Esophagus squamous epithelium (tissue), 5 donors: ENCODE results near the gene TBXAS1. TPM values are rescaled to one million over a fixed set of nuclear protein-coding genes. Genes with fewer than 3 reads are reported as not detected.
"Not testable (repeated sequence)": the region's sequence is repeated elsewhere in the genome, so short reads cannot be mapped to it uniquely, and the experiment has no call there.

Source experiments
- DNase-seq: peaks from one replicate; lab custom pipeline; 2025; lab: John Stamatoyannopoulos, UW
- H3K27ac ChIP-seq, 4 donors: fragments of 200-600 bp; sonication (generic); one replicate each; pipeline ENCODE4 v1.5.1; 2016 to 2019; ENCODE audit warnings: mild to moderate bottlenecking in 1 of 4
- H3K27me3 ChIP-seq, 4 donors: fragments of 200-600 bp; sonication (generic); 1 replicate in 3 of 4; 2 replicates in 1 of 4; pipeline versions ENCODE4 v1.5.1 to v1.6.0; 2017 to 2021; ENCODE audit warnings: antibody characterized with exemption in 1 of 4
- H3K36me3 ChIP-seq, 3 donors: fragments of 200-600 bp; sonication (generic); one replicate each; pipeline ENCODE4 v1.5.1; 2016 to 2019
- H3K4me1 ChIP-seq, 3 donors: fragments of 200-600 bp; sonication (generic); one replicate each; pipeline ENCODE4 v1.5.1; 2017 to 2019
- H3K4me3 ChIP-seq, 4 donors: fragments of 200-600 bp; sonication (generic); 1 replicate in 3 of 4; 2 replicates in 1 of 4; pipeline ENCODE4 v1.5.1; 2016 to 2019; ENCODE audit warnings: mild to moderate bottlenecking in 2 of 4, moderate library complexity in 1 of 4
- H3K9me3 ChIP-seq, 3 donors: fragments of 200-600 bp; sonication (generic); one replicate each; pipeline ENCODE4 v1.5.1; 2016 to 2019
- CTCF ChIP-seq, 6 experiments: fragments of 450-650 bp in 4 of 6; fragments of 200-600 bp in 2 of 6; sonication (generic) in 2 of 6; IDR thresholded peaks; one replicate each; pipeline ENCODE4 v1.5.1; 2016 to 2019; ENCODE audit warnings: antibody characterized with exemption in 6 of 6, mild to moderate bottlenecking in 4 of 6, moderate library complexity in 4 of 6
- POLR2A ChIP-seq, 4 donors: fragments of 450-650 bp; IDR thresholded peaks; one replicate each; pipeline ENCODE4 v1.6.1; 2017; ENCODE audit warnings: antibody characterized with exemption in 4 of 4, mild to moderate bottlenecking in 4 of 4, moderate library complexity in 3 of 4
- WGBS, 2 donors: methylation state at CpG; one replicate each; pipeline ENCODE4 v1.1.5; 2018; 5-methylcytosine and 5-hydroxymethylcytosine counted together
- intact Hi-C: fragments of 100-400 bp; cut with DNase I; formaldehyde crosslinking; loops from one replicate; pipeline ENCODE4 v1.15.0; 2022
- total RNA-seq, 4 donors: library from RNA; depleted of rRNA; stranded (reverse); fragments of >200 nt; gene quantifications; one replicate each; pipeline ENCODE4 v1.1.0, GENCODE V29; 2016
- donor health status: DM: yes; HTN: yes; CAD: no.

TBXAS1 gene
- total RNA-seq, 4 donors from 2014 or later: 9.4 to 24.8 (median 17.8) TPM

GRCh38 chr7:139901056-139901795 lies 72.2 kb downstream of the TBXAS1 start:
- intact Hi-C loops: no loop called here
- TF ChIP-seq CTCF (IDR thresholded peaks at IDR 0.05) (no peak), POLR2A (IDR thresholded peaks at IDR 0.05) (no peak)
- WGBS, 2 donors: 72 to 81% methylated on average over 6 of the region's 6 CpGs
- H3K27me3 ChIP-seq: no peaks in the 10 kb centered on the region
- H3K27ac ChIP-seq: no peak overlapping the region
- no peak overlapping the region for H3K4me3 ChIP-seq
- DNase-seq: no peak
- H3K36me3 ChIP-seq: no peaks in the 10 kb centered on the region
- H3K9me3 ChIP-seq: no peaks in the 10 kb centered on the region
- H3K4me1 ChIP-seq: peaks cover 0 to 7% (median 0%) of the 10 kb centered on the region in 3 donors

- H3K9me3 ChIP-seq: no peaks in the 10 kb centered on the region
- no peak overlapping the region for H3K27ac ChIP-seq
- H3K36me3 ChIP-seq: no peaks in the 10 kb centered on the region
- WGBS, 2 donors: 73 to 92% methylated on average over 3 of the region's 3 CpGs
- DNase-seq: no peak
- TF ChIP-seq CTCF (IDR thresholded peaks at IDR 0.05): no peak
- TF ChIP-seq POLR2A (IDR thresholded peaks at IDR 0.05): no peak
- H3K27me3 ChIP-seq: no peaks in the 10 kb centered on the region
- H3K4me3 ChIP-seq: no peak overlapping the region
- H3K4me1 ChIP-seq: peaks cover 0 to 7% (median 0%) of the 10 kb centered on the region in 3 donors
- intact Hi-C loops: no loop called here
Observed at GRCh38 chr7:139901901-139902300, 72.8 kb downstream of the TBXAS1 start.

GRCh38 chr7:139902436-139903102 lies 73.5 kb downstream of the TBXAS1 start:
- TF ChIP-seq POLR2A (IDR thresholded peaks at IDR 0.05): no peak
- no peak for TF ChIP-seq CTCF (IDR thresholded peaks at IDR 0.05)
- WGBS, 2 donors: 60 to 67% methylated on average over 4 of the region's 4 CpGs
- Histone ChIP-seq H3K9me3 (no peaks in the 10 kb centered on the region), H3K4me1 (peaks cover 0 to 5% (median 0%) of the 10 kb centered on the region in 3 donors), H3K4me3 (no peak overlapping the region), H3K27ac (no peak overlapping the region), H3K27me3 (no peaks in the 10 kb centered on the region), H3K36me3 (no peaks in the 10 kb centered on the region)
- DNase-seq: no peak
- intact Hi-C loops: no loop called here

- H3K27me3 ChIP-seq, H3K36me3 ChIP-seq, H3K4me3 ChIP-seq, H3K27ac ChIP-seq, H3K9me3 ChIP-seq, DNase-seq, H3K4me1 ChIP-seq, intact Hi-C loops: not testable (repeated sequence)
- WGBS, 2 donors: 63 to 65% methylated on average over 2 of the region's 2 CpGs
Observed at GRCh38 chr7:139903103-139903477, 74.0 kb downstream of the TBXAS1 start.

- H3K9me3 ChIP-seq: no peaks in the 10 kb centered on the region
- no peak for DNase-seq
- no peak overlapping the region for H3K27ac ChIP-seq
- intact Hi-C loops: no loop called here
- TF ChIP-seq POLR2A (IDR thresholded peaks at IDR 0.05) (no peak), CTCF (IDR thresholded peaks at IDR 0.05) (no peak)
- H3K4me3 ChIP-seq: no peak overlapping the region
- no peaks in the 10 kb centered on the region for H3K4me1 ChIP-seq
- no peaks in the 10 kb centered on the region for H3K36me3 ChIP-seq
- no peaks in the 10 kb centered on the region for H3K27me3 ChIP-seq
Observed at GRCh38 chr7:139906879-139907278, 77.8 kb downstream of the TBXAS1 start.
